NK-92 (cell line): ENCODE data around the gene SYS1.

Experiments used
- DNase-seq: peaks from one replicate; lab custom pipeline; 2025; ENCODE audit not compliant: unreplicated experiment; lab: John Stamatoyannopoulos, UW

Gene SYS1

GRCh38 chr20:45355209-45356084 lies 7.5 kb upstream of the SYS1 start:
- no peak for DNase-seq

- DNase-seq: no peak
Measured at GRCh38 chr20:45358282-45359068, 4.5 kb upstream of the SYS1 start.

- DNase-seq: no peak
Measured at GRCh38 chr20:45359069-45359405, 3.9 kb upstream of the SYS1 start.

- DNase-seq: no peak
Measured at GRCh38 chr20:45359406-45360148, 3.4 kb upstream of the SYS1 start.

GRCh38 chr20:45361793-45362192 lies 1.2 kb upstream of the SYS1 start:
- no peak for DNase-seq

GRCh38 chr20:45363611-45364492 lies 896 bp downstream of the SYS1 start:
- DNase-seq: no peak

- DNase-seq: no peak
Measured at GRCh38 chr20:45365444-45365970, 2.6 kb downstream of the SYS1 start.

GRCh38 chr20:45366192-45366591 lies 3.2 kb downstream of the SYS1 start:
- DNase-seq: no peak

GRCh38 chr20:45366631-45367030 lies 3.7 kb downstream of the SYS1 start:
- no peak for DNase-seq

GRCh38 chr20:45367126-45367525 lies 4.2 kb downstream of the SYS1 start:
- DNase-seq: no peak

GRCh38 chr20:45368221-45368980 lies 5.4 kb downstream of the SYS1 start:
- no peak for DNase-seq

GRCh38 chr20:45370571-45371160 lies 7.7 kb downstream of the SYS1 start:
- DNase-seq: no peak

GRCh38 chr20:45372241-45372640 lies 9.3 kb downstream of the SYS1 start:
- DNase-seq: no peak

- DNase-seq: no peak
Measured at GRCh38 chr20:45372646-45373352, 9.8 kb downstream of the SYS1 start.

- peak; percentile 37 for DNase-seq
Measured at GRCh38 chr20:45373353-45374100, 10.6 kb downstream of the SYS1 start.

GRCh38 chr20:45374101-45374467 lies 11.1 kb downstream of the SYS1 start:
- no peak for DNase-seq

GRCh38 chr20:45374966-45375365 lies 12.0 kb downstream of the SYS1 start:
- no peak for DNase-seq

GRCh38 chr20:45377269-45377668 lies 14.3 kb downstream of the SYS1 start:
- DNase-seq: no peak
